Activated effector memory CD4-positive, alpha-beta T cell treated with anti-CD3 and anti-CD28 coated beads, Interleukin-2, amount 50 U/mL, for 16 hours (primary cell): ENCODE measurements around the gene BTBD16.

Experiments
- DNase-seq: peaks from one replicate; pipeline ENCODE4 v3.0.0-alpha.2; 2020

BTBD16 gene

GRCh38 chr10:122376364-122376961, 105.4 kb downstream of the BTBD16 start:
- DNase-seq: no peak

GRCh38 chr10:122379041-122379440, 107.9 kb downstream of the BTBD16 start:
- no peak for DNase-seq

- DNase-seq: no peak
Observed at GRCh38 chr10:122379537-122379936, 108.4 kb downstream of the BTBD16 start.

- no peak for DNase-seq
Observed at GRCh38 chr10:122380703-122381102, 109.6 kb downstream of the BTBD16 start.

DNA sequence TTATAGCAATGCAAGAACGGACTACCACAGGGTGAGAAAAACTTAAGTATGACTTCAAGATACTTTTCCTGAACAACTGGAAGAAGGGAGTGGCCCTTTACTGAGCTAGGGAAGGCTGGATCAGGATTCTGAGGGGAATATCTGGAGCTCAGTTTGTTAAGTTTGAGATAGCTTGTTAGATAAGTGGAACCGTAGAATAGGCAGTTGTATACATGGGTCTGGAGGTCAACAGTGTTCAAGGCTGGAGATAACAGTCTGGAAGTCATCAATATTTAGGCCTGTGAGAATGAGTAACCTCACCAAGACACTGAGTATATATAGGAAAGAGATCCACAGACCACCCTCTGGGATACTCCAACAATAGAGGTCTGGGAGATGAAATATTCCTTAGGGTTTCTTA, 110.6 kb downstream of the BTBD16 start:
- DNase-seq: no peak

DNA sequence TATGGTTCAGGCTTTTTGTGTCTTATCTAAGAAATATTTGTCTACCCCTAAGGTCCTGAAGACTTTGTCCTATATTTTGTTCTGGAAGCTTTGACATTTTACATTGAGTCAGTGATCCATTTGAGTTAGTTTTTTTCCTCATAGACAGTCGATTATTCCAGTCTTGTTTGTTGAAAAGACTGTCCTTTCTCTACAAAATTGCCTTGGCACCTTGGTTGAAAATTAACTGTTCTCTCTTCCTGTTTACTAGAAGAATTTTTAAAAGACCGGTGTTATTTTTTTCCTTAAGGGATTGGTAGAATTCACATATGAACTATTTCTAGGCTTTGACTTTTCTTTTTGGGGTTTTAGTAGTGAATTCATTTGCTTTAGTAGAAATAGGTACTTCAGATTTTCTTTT, 115.4 kb downstream of the BTBD16 start:
- DNase-seq: no peak

GRCh38 chr10:122387572-122387971, 116.5 kb downstream of the BTBD16 start:
- no peak for DNase-seq
